ENCODE measurements around the gene NDEL1.

NDEL1 gene

GRCh38 chr17:8464941-8465340, 29.3 kb downstream of the NDEL1 start:
- ATAC-seq (ENCODE audit: insufficient read depth, low read depth) (no peak), DNase-seq (no peak)
- Histone ChIP-seq H3K27ac (ENCODE audit: low read length) (no peak overlapping the region), H3K36me3 (ENCODE audit: insufficient read depth, low read length) (peaks cover 74% of the 10 kb centered on the region), H3K9me3 (ENCODE audit: insufficient read depth, low read length, severe bottlenecking) (no peaks in the 10 kb centered on the region), H3K4me2 (ENCODE audit: insufficient read depth, low read length) (no peak overlapping the region), H3K27me3 (ENCODE audit: insufficient read depth, low read length, poor library complexity) (no peaks in the 10 kb centered on the region), H3K79me2 (ENCODE audit: insufficient read depth, low read length) (peaks cover 25% of the 10 kb centered on the region), H3K9ac (ENCODE audit: low read depth, low read length) (no peak overlapping the region), H4K20me1 (ENCODE audit: insufficient read depth, low read length) (peaks cover 23% of the 10 kb centered on the region), H3K4me1 (ENCODE audit: insufficient read depth, low read length) (no peaks in the 10 kb centered on the region), H2AFZ (ENCODE audit: low read depth, low read length) (no peak overlapping the region), H3K4me3 (ENCODE audit: low read depth in 1 of 2, low read length in 2 of 2) (no peak overlapping the region)
- no peak for TF ChIP-seq EZH2 (IDR thresholded peaks at IDR 0.05; ENCODE audit: borderline replicate concordance, low read depth, low read length, severe bottlenecking)
- TF ChIP-seq, protein P1, sequence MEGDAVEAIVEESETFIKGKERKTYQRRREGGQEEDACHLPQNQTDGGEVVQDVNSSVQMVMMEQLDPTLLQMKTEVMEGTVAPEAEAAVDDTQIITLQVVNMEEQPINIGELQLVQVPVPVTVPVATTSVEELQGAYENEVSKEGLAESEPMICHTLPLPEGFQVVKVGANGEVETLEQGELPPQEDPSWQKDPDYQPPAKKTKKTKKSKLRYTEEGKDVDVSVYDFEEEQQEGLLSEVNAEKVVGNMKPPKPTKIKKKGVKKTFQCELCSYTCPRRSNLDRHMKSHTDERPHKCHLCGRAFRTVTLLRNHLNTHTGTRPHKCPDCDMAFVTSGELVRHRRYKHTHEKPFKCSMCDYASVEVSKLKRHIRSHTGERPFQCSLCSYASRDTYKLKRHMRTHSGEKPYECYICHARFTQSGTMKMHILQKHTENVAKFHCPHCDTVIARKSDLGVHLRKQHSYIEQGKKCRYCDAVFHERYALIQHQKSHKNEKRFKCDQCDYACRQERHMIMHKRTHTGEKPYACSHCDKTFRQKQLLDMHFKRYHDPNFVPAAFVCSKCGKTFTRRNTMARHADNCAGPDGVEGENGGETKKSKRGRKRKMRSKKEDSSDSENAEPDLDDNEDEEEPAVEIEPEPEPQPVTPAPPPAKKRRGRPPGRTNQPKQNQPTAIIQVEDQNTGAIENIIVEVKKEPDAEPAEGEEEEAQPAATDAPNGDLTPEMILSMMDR (IDR thresholded peaks at IDR 0.05; ENCODE audit: borderline replicate concordance, extremely low read depth, low read length, poor library complexity, severe bottlenecking): no peak

- no peak for DNase-seq
- Histone ChIP-seq H3K36me3 (ENCODE audit: insufficient read depth, low read length) (peaks cover 75% of the 10 kb centered on the region), H4K20me1 (ENCODE audit: insufficient read depth, low read length) (peaks cover 27% of the 10 kb centered on the region), H3K27ac (ENCODE audit: low read length) (no peak overlapping the region), H3K4me3 (ENCODE audit: low read depth in 1 of 2, low read length in 2 of 2) (no peak overlapping the region), H2AFZ (ENCODE audit: low read depth, low read length) (no peak overlapping the region), H3K9me3 (ENCODE audit: insufficient read depth, low read length, severe bottlenecking) (no peaks in the 10 kb centered on the region), H3K79me2 (ENCODE audit: insufficient read depth, low read length) (peaks cover 25% of the 10 kb centered on the region), H3K9ac (ENCODE audit: low read depth, low read length) (no peak overlapping the region), H3K4me2 (ENCODE audit: insufficient read depth, low read length) (no peak overlapping the region), H3K4me1 (ENCODE audit: insufficient read depth, low read length) (no peaks in the 10 kb centered on the region), H3K27me3 (ENCODE audit: insufficient read depth, low read length, poor library complexity) (no peaks in the 10 kb centered on the region)
- no peak; the same call in 2 of the 3 replicates for ATAC-seq (ENCODE audit: insufficient read depth, low read depth)
- TF ChIP-seq, protein P1 (IDR thresholded peaks at IDR 0.05; ENCODE audit: borderline replicate concordance, extremely low read depth, low read length, poor library complexity, severe bottlenecking): no peak
- TF ChIP-seq EZH2 (IDR thresholded peaks at IDR 0.05; ENCODE audit: borderline replicate concordance, low read depth, low read length, severe bottlenecking): no peak
Observed at GRCh38 chr17:8465356-8465755, 29.7 kb downstream of the NDEL1 start.

DNA sequence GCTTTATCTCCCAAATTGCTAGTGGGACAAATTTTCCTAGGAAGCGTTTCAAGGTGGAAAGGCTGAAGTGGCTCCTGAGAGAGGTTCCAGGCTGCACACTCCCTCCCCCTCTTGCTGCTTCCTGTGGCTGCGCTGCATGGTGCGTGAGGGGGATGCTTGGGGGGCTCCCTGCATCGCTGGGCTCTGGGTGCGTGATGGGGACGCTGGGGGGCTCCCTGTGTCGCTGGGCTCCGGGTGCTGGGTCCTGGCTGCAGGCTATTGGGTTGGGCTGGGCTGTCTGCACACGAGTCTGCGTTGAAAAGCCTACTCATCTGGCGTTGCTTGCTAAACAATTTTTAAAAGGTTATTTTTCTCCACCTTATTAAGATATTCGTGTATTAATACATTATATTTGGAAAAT, 30.1 kb downstream of the NDEL1 start:
- H3K27ac ChIP-seq (ENCODE audit: low read length): no peak overlapping the region
- ATAC-seq (ENCODE audit: insufficient read depth, low read depth): no peak

More for the DNA sequence above, 30.1 kb downstream of the NDEL1 start:
- DNase-seq: no peak
- no peak for TF ChIP-seq EZH2 (IDR thresholded peaks at IDR 0.05; ENCODE audit: borderline replicate concordance, low read depth, low read length, severe bottlenecking)
- TF ChIP-seq, protein P1 (IDR thresholded peaks at IDR 0.05; ENCODE audit: borderline replicate concordance, extremely low read depth, low read length, poor library complexity, severe bottlenecking): no peak
- Histone ChIP-seq H3K79me2 (ENCODE audit: insufficient read depth, low read length) (peaks cover 25% of the 10 kb centered on the region), H4K20me1 (ENCODE audit: insufficient read depth, low read length) (peaks cover 31% of the 10 kb centered on the region), H3K9ac (ENCODE audit: low read depth, low read length) (no peak overlapping the region), H3K4me3 (ENCODE audit: low read depth in 1 of 2, low read length in 2 of 2) (no peak overlapping the region), H3K9me3 (ENCODE audit: insufficient read depth, low read length, severe bottlenecking) (no peaks in the 10 kb centered on the region), H2AFZ (ENCODE audit: low read depth, low read length) (no peak overlapping the region), H3K27me3 (ENCODE audit: insufficient read depth, low read length, poor library complexity) (no peaks in the 10 kb centered on the region), H3K36me3 (ENCODE audit: insufficient read depth, low read length) (peaks cover 75% of the 10 kb centered on the region), H3K4me1 (ENCODE audit: insufficient read depth, low read length) (no peaks in the 10 kb centered on the region), H3K4me2 (ENCODE audit: insufficient read depth, low read length) (no peak overlapping the region)

All from DND-41 (cell line).